Hepatocyte (in vitro differentiated cells): ENCODE results near the gene HMGXB3. TPM values are rescaled to one million over a fixed set of nuclear protein-coding genes. Genes with fewer than 3 reads are reported as not detected.

Experiments
- DNase-seq: peaks from one replicate; pipeline ENCODE4 v3.0.0-alpha.2; 2016; ENCODE audit warnings: low spot score
- H2AFZ ChIP-seq: fragments of 200-600 bp; sonication (generic); 2 replicates; pipeline ENCODE4 v1.6.0; 2016; ENCODE audit warnings: antibody characterized with exemption, mild to moderate bottlenecking
- H3K27ac ChIP-seq: fragments of 200-600 bp; sonication (generic); 2 replicates; pipeline ENCODE4 v1.5.1; 2016; ENCODE audit warnings: mild to moderate bottlenecking
- H3K27me3 ChIP-seq: fragments of 200-600 bp; sonication (generic); 2 replicates; pipeline ENCODE4 v1.6.1; 2016
- H3K36me3 ChIP-seq: fragments of 200-600 bp; sonication (generic); replicated peaks from 2 replicates; pipeline ENCODE4 v1.5.1; 2016; ENCODE audit warnings: low read depth; ENCODE audit not compliant: insufficient read depth
- H3K4me1 ChIP-seq: fragments of 200-600 bp; sonication (generic); 2 replicates; pipeline ENCODE4 v1.5.1; 2016; ENCODE audit warnings: mild to moderate bottlenecking, moderate library complexity; ENCODE audit not compliant: insufficient read depth
- H3K4me2 ChIP-seq: fragments of 200-600 bp; sonication (generic); 2 replicates; pipeline ENCODE4 v1.6.0; 2016
- H3K4me3 ChIP-seq: fragments of 200-600 bp; sonication (generic); 2 replicates; pipeline ENCODE4 v1.5.1; 2016; ENCODE audit warnings: mild to moderate bottlenecking
- H3K79me2 ChIP-seq: fragments of 200-600 bp; sonication (generic); 2 replicates; pipeline ENCODE4 v1.6.0; 2017; ENCODE audit warnings: mild to moderate bottlenecking
- H3K9me2 ChIP-seq: fragments of 200-600 bp; sonication (generic); replicated peaks from 2 replicates; pipeline ENCODE4 v1.6.0; 2017; ENCODE audit warnings: mild to moderate bottlenecking; ENCODE audit not compliant: insufficient read depth
- H3K9me3 ChIP-seq: fragments of 200-600 bp; sonication (generic); 2 replicates; pipeline ENCODE4 v1.5.1; 2016; ENCODE audit warnings: low read depth, mild to moderate bottlenecking
- H4K20me1 ChIP-seq: fragments of 200-600 bp; sonication (generic); 2 replicates; pipeline ENCODE4 v1.6.0; 2016; ENCODE audit warnings: mild to moderate bottlenecking; ENCODE audit not compliant: insufficient read depth, poor library complexity, severe bottlenecking
- CTCF ChIP-seq: fragments of 200-600 bp; sonication (generic); IDR thresholded peaks from 2 replicates; pipeline ENCODE4 v1.5.1; 2016; ENCODE audit warnings: antibody characterized with exemption, mild to moderate bottlenecking; ENCODE audit not compliant: poor library complexity
- EZH2 ChIP-seq: fragments of 200-600 bp; sonication (generic); IDR thresholded peaks from 2 replicates; pipeline ENCODE4 v1.6.1; 2016; ENCODE audit warnings: antibody characterized with exemption, mild to moderate bottlenecking, borderline replicate concordance
- EZH2phosphoT487 ChIP-seq: fragments of 200-600 bp; sonication (generic); IDR thresholded peaks from one replicate; pipeline ENCODE4 v1.6.1; 2018; ENCODE audit warnings: antibody characterized with exemption, mild to moderate bottlenecking, low read depth, moderate library complexity; ENCODE audit not compliant: unreplicated experiment, severe bottlenecking
- WGBS: methylation state at CpG from one replicate; pipeline ENCODE4 v1.1.6; 2016; ENCODE audit warnings: low lambda C conversion rate; ENCODE audit errors: missing lambda C conversion rate; 5-methylcytosine and 5-hydroxymethylcytosine counted together
- polyA plus RNA-seq: library from polyadenylated mRNA; unstranded; fragments of >200 nt; fragmentation: Nextera tagmentation; extraction: Ambion mirVana; gene quantifications from 2 replicates; pipeline ENCODE4 v1.2.1, GENCODE V29; 2016
- total RNA-seq: library from RNA; depleted of rRNA; stranded (reverse); fragments of >200 nt; gene quantifications from 2 replicates; pipeline ENCODE4 v1.2.3, GENCODE V29; 2014

Gene HMGXB3
- total and polyA plus RNA-seq, 2 experiments from 2014 or later: 24.6 to 47.5 TPM

GRCh38 chr5:149999866-150000255 lies 678 bp upstream of the HMGXB3 start:
- 31% methylated on average over 7 of the region's 7 CpGs for WGBS
- Histone ChIP-seq H3K27ac (peak overlapping the region; percentile 93), H2AFZ (peak overlapping the region; percentile 61)

GRCh38 chr5:150000990-150001659 lies 586 bp downstream of the HMGXB3 start:
- H2AFZ ChIP-seq: peak overlapping the region; percentile 59

More at GRCh38 chr5:149999866-150000255, 678 bp upstream of the HMGXB3 start:
- DNase-seq: no peak
- Histone ChIP-seq H3K4me1 (peaks cover 22% of the 10 kb centered on the region), H3K27me3 (no peaks in the 10 kb centered on the region), H3K9me2 (no peaks in the 10 kb centered on the region), H3K79me2 (peaks cover 52% of the 10 kb centered on the region), H3K4me3 (peak overlapping the region; percentile 56), H3K4me2 (peak overlapping the region; percentile 97), H3K9me3 (no peaks in the 10 kb centered on the region), H4K20me1 (peaks cover 23% of the 10 kb centered on the region), H3K36me3 (no peaks in the 10 kb centered on the region)
- TF ChIP-seq EZH2: no peak
- TF ChIP-seq CTCF: no peak
- TF ChIP-seq EZH2phosphoT487: no peak

GRCh38 chr5:150001660-150002486 lies 1.3 kb downstream of the HMGXB3 start:
- peak overlapping the region; percentile 93 for H3K27ac ChIP-seq
- H2AFZ ChIP-seq: no peak overlapping the region
- peaks cover 17% of the 10 kb centered on the region for H3K4me1 ChIP-seq
- peaks cover 23% of the 10 kb centered on the region for H4K20me1 ChIP-seq
- no peaks in the 10 kb centered on the region for H3K9me2 ChIP-seq
- H3K27me3 ChIP-seq: no peaks in the 10 kb centered on the region
- H3K4me3 ChIP-seq: peak overlapping the region; percentile 77
- H3K36me3 ChIP-seq: no peaks in the 10 kb centered on the region
- peak overlapping the region; percentile 97 for H3K4me2 ChIP-seq
- peaks cover 72% of the 10 kb centered on the region for H3K79me2 ChIP-seq
- no peak for TF ChIP-seq EZH2
- TF ChIP-seq CTCF: peak; percentile 39
- no peak for TF ChIP-seq EZH2phosphoT487
- DNase-seq: peak; percentile 76
- WGBS: 19% methylated on average over 8 of the region's 8 CpGs
- H3K9me3 ChIP-seq: no peaks in the 10 kb centered on the region

More at GRCh38 chr5:150000990-150001659, 586 bp downstream of the HMGXB3 start:
- no peaks in the 10 kb centered on the region for H3K27me3 ChIP-seq
- no peaks in the 10 kb centered on the region for H3K9me3 ChIP-seq
- peaks cover 17% of the 10 kb centered on the region for H3K4me1 ChIP-seq
- H3K27ac ChIP-seq: peak overlapping the region; percentile 93
- WGBS: 1% methylated on average over 43 of the region's 44 CpGs
- DNase-seq: peak; percentile 67
- H3K79me2 ChIP-seq: peaks cover 64% of the 10 kb centered on the region
- no peak for TF ChIP-seq CTCF
- no peak for TF ChIP-seq EZH2
- no peak for TF ChIP-seq EZH2phosphoT487
- peak overlapping the region; percentile 97 for H3K4me2 ChIP-seq
- peaks cover 23% of the 10 kb centered on the region for H4K20me1 ChIP-seq
- no peaks in the 10 kb centered on the region for H3K9me2 ChIP-seq
- no peaks in the 10 kb centered on the region for H3K36me3 ChIP-seq
- peak overlapping the region; percentile 77 for H3K4me3 ChIP-seq
